WERI-Rb-1 (cell line): ENCODE results near the gene IL1RAPL2.

Experiments used
- DNase-seq: peaks from one replicate; pipeline ENCODE4 v3.0.0-alpha.2; 2020
- H3K27ac ChIP-seq: fragments of 250-450 bp; sonication (Bioruptor Pico); 2 replicates; pipeline ENCODE4 v1.5.1; 2020; ENCODE audit warnings: mild to moderate bottlenecking, moderate library complexity
- H3K27me3 ChIP-seq: fragments of 250-450 bp; sonication (Bioruptor Pico); 2 replicates; pipeline ENCODE4 v1.5.1; 2021; ENCODE audit warnings: mild to moderate bottlenecking, low read depth, moderate library complexity; ENCODE audit not compliant: insufficient read depth, severe bottlenecking
- H3K36me3 ChIP-seq: fragments of 250-450 bp; sonication (Bioruptor Pico); 2 replicates; pipeline ENCODE4 v1.5.1; 2020; ENCODE audit warnings: mild to moderate bottlenecking, moderate library complexity
- H3K4me3 ChIP-seq: 2 replicates; pipeline ENCODE4 v1.5.1; 2011; ENCODE audit warnings: low read depth, mild to moderate bottlenecking, control low read depth, low read length
- H3K9me3 ChIP-seq: fragments of 250-450 bp; sonication (Bioruptor Pico); 2 replicates; pipeline ENCODE4 v1.5.1; 2021; ENCODE audit warnings: mild to moderate bottlenecking, moderate library complexity; ENCODE audit not compliant: severe bottlenecking
- TF ChIP-seq, protein P1 (sequence below): IDR thresholded peaks from 2 replicates; pipeline ENCODE4 v1.5.1; 2011; ENCODE audit warnings: low read depth, mild to moderate bottlenecking, control low read depth, inconsistent platforms, low read length

IL1RAPL2 gene

DNA sequence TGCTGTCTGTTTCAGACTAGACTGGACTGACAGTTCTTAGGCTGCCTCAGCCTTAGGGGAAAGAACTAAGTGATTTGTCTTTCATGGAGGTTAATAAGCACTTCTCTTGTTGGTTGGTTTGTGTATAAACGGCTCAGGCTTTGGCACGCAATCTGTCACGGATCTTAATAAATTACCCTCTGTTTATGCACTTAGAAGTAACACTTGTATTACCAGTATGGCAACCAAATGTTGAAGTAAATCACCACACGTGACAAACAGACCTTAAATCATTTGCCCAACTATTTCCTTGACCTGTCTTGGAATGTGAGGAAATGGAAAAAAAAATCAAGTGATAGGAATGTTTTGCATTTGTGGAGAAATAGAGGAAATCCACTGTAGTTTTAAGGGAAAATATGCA is 584.6 kb downstream of the IL1RAPL2 start:
- Histone ChIP-seq H3K9me3 (no peaks in the 10 kb centered on the region), H3K27ac (no peak overlapping the region), H3K4me3 (no peak overlapping the region), H3K27me3 (no peaks in the 10 kb centered on the region), H3K36me3 (no peaks in the 10 kb centered on the region)
- TF ChIP-seq, protein P1, sequence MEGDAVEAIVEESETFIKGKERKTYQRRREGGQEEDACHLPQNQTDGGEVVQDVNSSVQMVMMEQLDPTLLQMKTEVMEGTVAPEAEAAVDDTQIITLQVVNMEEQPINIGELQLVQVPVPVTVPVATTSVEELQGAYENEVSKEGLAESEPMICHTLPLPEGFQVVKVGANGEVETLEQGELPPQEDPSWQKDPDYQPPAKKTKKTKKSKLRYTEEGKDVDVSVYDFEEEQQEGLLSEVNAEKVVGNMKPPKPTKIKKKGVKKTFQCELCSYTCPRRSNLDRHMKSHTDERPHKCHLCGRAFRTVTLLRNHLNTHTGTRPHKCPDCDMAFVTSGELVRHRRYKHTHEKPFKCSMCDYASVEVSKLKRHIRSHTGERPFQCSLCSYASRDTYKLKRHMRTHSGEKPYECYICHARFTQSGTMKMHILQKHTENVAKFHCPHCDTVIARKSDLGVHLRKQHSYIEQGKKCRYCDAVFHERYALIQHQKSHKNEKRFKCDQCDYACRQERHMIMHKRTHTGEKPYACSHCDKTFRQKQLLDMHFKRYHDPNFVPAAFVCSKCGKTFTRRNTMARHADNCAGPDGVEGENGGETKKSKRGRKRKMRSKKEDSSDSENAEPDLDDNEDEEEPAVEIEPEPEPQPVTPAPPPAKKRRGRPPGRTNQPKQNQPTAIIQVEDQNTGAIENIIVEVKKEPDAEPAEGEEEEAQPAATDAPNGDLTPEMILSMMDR, result no peak
- DNase-seq, result no peak

DNA sequence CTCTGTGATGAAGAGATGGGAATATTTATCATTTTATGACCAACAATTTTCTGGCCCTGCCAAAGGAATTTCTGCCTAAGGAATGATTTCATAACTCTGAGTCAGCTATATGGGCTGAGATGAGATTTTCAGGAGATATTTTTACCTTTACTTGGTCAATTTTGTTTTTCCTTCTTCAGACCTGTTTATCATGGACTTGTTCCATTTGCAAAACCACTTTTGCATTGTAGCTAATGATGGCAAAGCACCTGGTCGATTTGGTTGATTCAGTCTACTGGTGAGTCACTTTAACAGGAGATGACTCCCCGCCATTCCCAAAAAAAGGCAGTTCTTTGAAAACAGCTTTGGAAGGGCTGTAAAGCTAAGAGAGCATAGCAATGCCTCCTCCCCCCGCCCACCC is 601.2 kb downstream of the IL1RAPL2 start:
- Histone ChIP-seq H3K9me3 (no peaks in the 10 kb centered on the region), H3K27ac (no peak overlapping the region), H3K27me3 (peaks cover 11% of the 10 kb centered on the region), H3K4me3 (no peak overlapping the region), H3K36me3 (no peaks in the 10 kb centered on the region)
- no peak for DNase-seq
- TF ChIP-seq, protein P1, result no peak

GRCh38 chrX:105168577-105168976 is 602.6 kb downstream of the IL1RAPL2 start:
- TF ChIP-seq, protein P1, result no peak
- Histone ChIP-seq H3K27me3 (peaks cover 24% of the 10 kb centered on the region), H3K27ac (no peak overlapping the region), H3K36me3 (no peaks in the 10 kb centered on the region), H3K4me3 (no peak overlapping the region), H3K9me3 (no peaks in the 10 kb centered on the region)
- no peak for DNase-seq

DNA sequence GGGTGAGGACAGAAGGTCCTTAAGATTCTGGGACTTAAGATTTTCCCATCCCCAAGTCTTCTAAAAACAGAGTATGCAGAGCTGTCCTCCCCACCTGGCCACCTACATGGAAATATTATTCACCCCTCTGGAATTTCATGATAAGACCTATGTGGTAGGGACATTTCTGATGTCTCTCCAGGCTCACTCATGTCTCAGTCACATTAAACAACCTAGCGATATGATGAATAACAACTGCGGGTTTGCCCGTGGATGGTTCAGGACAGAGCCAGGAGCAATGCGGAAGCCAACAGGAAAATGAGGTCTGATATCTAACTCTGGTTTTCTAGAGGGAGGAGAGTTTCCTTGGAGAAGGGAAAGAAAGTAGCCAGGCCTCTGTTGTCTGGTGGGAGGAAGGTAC is 607.1 kb downstream of the IL1RAPL2 start:
- no peaks in the 10 kb centered on the region for H3K36me3 ChIP-seq
- H3K27me3 ChIP-seq, result peaks cover 22% of the 10 kb centered on the region
- H3K27ac ChIP-seq, result no peak overlapping the region
- no peak for DNase-seq
- H3K4me3 ChIP-seq, result no peak overlapping the region
- TF ChIP-seq, protein P1, result no peak
- no peaks in the 10 kb centered on the region for H3K9me3 ChIP-seq

- Histone ChIP-seq H3K4me3 (no peak overlapping the region), H3K27ac (no peak overlapping the region), H3K36me3 (no peaks in the 10 kb centered on the region), H3K9me3 (no peaks in the 10 kb centered on the region), H3K27me3 (peaks cover 5% of the 10 kb centered on the region)
- TF ChIP-seq, protein P1, result no peak
- DNase-seq, result no peak
Measured at GRCh38 chrX:105179644-105180043, 613.6 kb downstream of the IL1RAPL2 start.

- no peak for DNase-seq
Measured at GRCh38 chrX:105189093-105189492, 623.1 kb downstream of the IL1RAPL2 start.

More at GRCh38 chrX:105189093-105189492, 623.1 kb downstream of the IL1RAPL2 start:
- Histone ChIP-seq H3K27ac (no peak overlapping the region), H3K4me3 (no peak overlapping the region), H3K27me3 (peaks cover 13% of the 10 kb centered on the region), H3K36me3 (no peaks in the 10 kb centered on the region), H3K9me3 (no peaks in the 10 kb centered on the region)
- TF ChIP-seq, protein P1, result no peak
